Parathyroid adenoma (tissue), 2 donors: Measurements from ENCODE around the gene TMEM86B.

Experiments
- H2AFZ ChIP-seq: fragments of 300-600 bp; sonication (generic); one replicate; pipeline ENCODE4 v1.7.0; 2017; ENCODE audit warnings: antibody characterized with exemption, mild to moderate bottlenecking
- H3K27ac ChIP-seq: fragments of 300-600 bp; sonication (generic); one replicate; pipeline ENCODE4 v1.7.0; 2017
- H3K27me3 ChIP-seq: fragments of 300-600 bp; sonication (generic); one replicate; pipeline ENCODE4 v1.7.0; 2017; ENCODE audit warnings: low read length; ENCODE audit not compliant: control insufficient read depth, insufficient read depth
- H3K36me3 ChIP-seq: fragments of 300-600 bp; sonication (generic); one replicate; pipeline ENCODE4 v1.7.0; 2017; ENCODE audit warnings: low read length; ENCODE audit not compliant: control insufficient read depth, insufficient read depth
- H3K4me1 ChIP-seq: fragments of 300-600 bp; sonication (generic); one replicate; pipeline ENCODE4 v1.7.0; 2017; ENCODE audit warnings: control low read depth
- H3K4me2 ChIP-seq: fragments of 300-600 bp; sonication (generic); one replicate; pipeline ENCODE4 v1.7.0; 2017; ENCODE audit warnings: low read length
- H3K4me3 ChIP-seq: fragments of 300-600 bp; sonication (generic); one replicate; pipeline ENCODE4 v1.7.0; 2017; ENCODE audit warnings: low read depth, low read length
- H3K79me2 ChIP-seq: fragments of 300-600 bp; sonication (generic); one replicate; pipeline ENCODE4 v1.7.0; 2017; ENCODE audit warnings: control low read depth
- H3K9ac ChIP-seq: fragments of 300-600 bp; sonication (generic); one replicate; pipeline ENCODE4 v1.7.0; 2017; ENCODE audit warnings: mild to moderate bottlenecking
- H3K9me3 ChIP-seq: fragments of 300-600 bp; sonication (generic); one replicate; pipeline ENCODE4 v1.7.0; 2017; ENCODE audit warnings: low read length; ENCODE audit not compliant: control insufficient read depth
- CTCF ChIP-seq: fragments of 300-600 bp; sonication (generic); IDR thresholded peaks from one replicate; pipeline ENCODE4 v1.7.0; 2017; ENCODE audit warnings: antibody characterized with exemption, mild to moderate bottlenecking
- donor health status: primary hyperparathyroidism.

TMEM86B gene

GRCh38 chr19:55273978-55274707 is 45.6 kb upstream of the TMEM86B start:
- Histone ChIP-seq H3K27me3 (no peaks in the 10 kb centered on the region), H3K27ac (no peak overlapping the region), H3K36me3 (no peaks in the 10 kb centered on the region), H2AFZ (no peak overlapping the region), H3K79me2 (peaks cover 9% of the 10 kb centered on the region), H3K4me3 (no peak overlapping the region), H3K4me2 (no peak overlapping the region), H3K9me3 (no peaks in the 10 kb centered on the region), H3K9ac (no peak overlapping the region), H3K4me1 (no peaks in the 10 kb centered on the region)
- no peak for TF ChIP-seq CTCF

GRCh38 chr19:55272142-55272541 is 43.6 kb upstream of the TMEM86B start:
- no peak overlapping the region for H3K27ac ChIP-seq
- no peak for TF ChIP-seq CTCF
- no peaks in the 10 kb centered on the region for H3K4me1 ChIP-seq
- peaks cover 12% of the 10 kb centered on the region for H3K79me2 ChIP-seq
- no peaks in the 10 kb centered on the region for H3K36me3 ChIP-seq
- no peak overlapping the region for H3K9ac ChIP-seq
- no peak overlapping the region for H3K4me2 ChIP-seq
- no peak overlapping the region for H2AFZ ChIP-seq
- no peaks in the 10 kb centered on the region for H3K9me3 ChIP-seq
- H3K4me3 ChIP-seq: no peak overlapping the region
- H3K27me3 ChIP-seq: no peaks in the 10 kb centered on the region

- H3K27ac ChIP-seq: no peak overlapping the region
- no peaks in the 10 kb centered on the region for H3K9me3 ChIP-seq
- H3K4me1 ChIP-seq: no peaks in the 10 kb centered on the region
- no peak overlapping the region for H3K4me3 ChIP-seq
- peaks cover 17% of the 10 kb centered on the region for H3K79me2 ChIP-seq
- H3K27me3 ChIP-seq: no peaks in the 10 kb centered on the region
- H3K9ac ChIP-seq: no peak overlapping the region
- no peak for TF ChIP-seq CTCF
- H3K36me3 ChIP-seq: no peaks in the 10 kb centered on the region
- H3K4me2 ChIP-seq: no peak overlapping the region
- H2AFZ ChIP-seq: no peak overlapping the region
Observed at GRCh38 chr19:55270172-55270942, 41.8 kb upstream of the TMEM86B start.

- no peak for TF ChIP-seq CTCF
- H3K27ac ChIP-seq: no peak overlapping the region
- no peak overlapping the region for H3K4me3 ChIP-seq
- peaks cover 17% of the 10 kb centered on the region for H3K79me2 ChIP-seq
- H3K4me1 ChIP-seq: no peaks in the 10 kb centered on the region
- H3K36me3 ChIP-seq: no peaks in the 10 kb centered on the region
- H3K9me3 ChIP-seq: no peaks in the 10 kb centered on the region
- H3K27me3 ChIP-seq: no peaks in the 10 kb centered on the region
- H3K4me2 ChIP-seq: no peak overlapping the region
- no peak overlapping the region for H2AFZ ChIP-seq
- no peak overlapping the region for H3K9ac ChIP-seq
Observed at GRCh38 chr19:55269299-55269698, 40.7 kb upstream of the TMEM86B start.
